Measurements from ENCODE around the gene KCNG2. TPM values are rescaled to one million over a fixed set of nuclear protein-coding genes. Genes with fewer than 3 reads are reported as not detected.

Gene KCNG2
- total and polyA plus RNA-seq, 2 of the 8 experiments (the other 6 are each of a cell fraction or from before 2014, with no cell fraction given) = 0.19 to 0.74 TPM

DNA sequence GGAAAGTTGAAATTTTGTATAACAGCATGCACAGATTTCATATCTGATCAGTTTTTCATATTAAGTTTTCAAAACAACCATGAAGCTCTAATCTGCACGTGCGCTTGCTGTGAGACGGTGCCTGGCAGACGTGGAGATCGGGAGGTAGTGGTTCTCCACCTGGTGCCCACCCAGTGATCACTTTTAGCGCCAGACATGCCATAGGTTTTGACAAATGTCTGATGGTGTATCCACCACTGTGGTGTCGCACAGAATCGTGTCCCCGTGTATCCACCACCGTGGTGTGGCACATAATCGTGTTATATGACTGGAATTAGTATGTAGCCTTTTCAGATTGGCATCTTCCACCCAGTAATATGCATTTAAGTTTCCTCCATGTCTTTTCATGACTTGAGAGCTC lies 40.9 kb upstream of the KCNG2 start (continued):
- TF ChIP-seq E2F6 (IDR thresholded peaks at IDR 0.05) = no peak
- TF ChIP-seq SIN3A (conservative IDR thresholded peaks at IDR 0.05 in 1 of 2, IDR thresholded peaks at IDR 0.05 in 1 of 2; ENCODE audit: low read depth in 1 of 2, low read length in 2 of 2) = no peak
- no peak for TF ChIP-seq BACH1 (IDR thresholded peaks at IDR 0.05; ENCODE audit: low read length)
- TF ChIP-seq, protein P1, sequence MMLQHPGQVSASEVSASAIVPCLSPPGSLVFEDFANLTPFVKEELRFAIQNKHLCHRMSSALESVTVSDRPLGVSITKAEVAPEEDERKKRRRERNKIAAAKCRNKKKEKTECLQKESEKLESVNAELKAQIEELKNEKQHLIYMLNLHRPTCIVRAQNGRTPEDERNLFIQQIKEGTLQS (IDR thresholded peaks at IDR 0.05; ENCODE audit: insufficient read depth, low read depth, low read length) = no peak
- TF ChIP-seq JUN (IDR thresholded peaks at IDR 0.05; ENCODE audit: low read depth, low read length) = no peak

Measured in H1 (cell line).